ENCODE results near the gene KCNH4.
"Not testable (repeated sequence)": the region's sequence is repeated elsewhere in the genome, so short reads cannot be mapped to it uniquely, and the experiment has no call there.

KCNH4 gene

DNA sequence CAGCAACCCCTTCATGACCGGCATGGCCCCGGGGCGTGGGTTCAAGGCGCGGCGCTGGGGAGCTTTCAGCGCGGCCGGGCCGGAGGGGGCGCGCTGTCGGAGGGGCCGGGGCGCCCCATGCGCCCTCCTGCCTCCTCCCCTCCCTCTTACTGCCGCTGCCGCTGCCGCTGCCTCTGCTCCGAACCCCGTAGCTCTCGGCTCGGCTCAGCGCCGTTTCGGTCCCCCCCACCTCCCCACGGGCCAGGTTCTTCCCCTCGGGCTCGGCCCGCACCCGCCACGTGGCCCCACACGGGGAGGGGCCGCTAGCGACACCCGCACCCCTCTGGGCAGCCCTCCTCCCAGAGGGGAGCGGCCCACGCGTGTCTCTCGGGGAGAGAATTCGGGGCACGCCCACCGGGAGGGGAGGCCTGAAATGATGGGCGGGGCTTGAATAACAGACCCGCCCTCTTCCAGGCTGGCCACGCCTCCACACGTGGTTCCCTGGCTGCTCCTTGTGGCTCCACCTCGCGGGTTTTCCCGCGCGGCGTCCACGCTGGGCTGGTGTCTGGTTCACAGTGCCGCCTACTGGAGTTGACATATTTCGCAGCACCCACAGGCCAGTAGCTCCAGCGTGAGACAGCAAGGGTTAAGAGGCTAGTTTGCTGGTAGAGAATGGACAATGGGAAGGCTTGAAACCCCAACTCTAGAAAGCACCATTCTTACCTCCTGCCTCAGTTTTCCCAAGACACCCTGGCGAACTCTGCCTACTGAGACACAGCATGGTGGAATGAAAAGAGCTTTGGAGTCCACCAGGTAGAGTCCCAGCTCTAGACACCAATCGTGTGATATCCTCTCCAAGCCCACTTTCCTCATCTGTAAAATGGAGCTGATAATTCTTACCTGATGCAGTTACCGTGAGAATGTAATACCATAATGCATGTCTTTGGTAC is at the start of gene KCNH4:
Gene KCNH4 (minus strand): TSS at position 221 of the 929 bp plus-strand sequence. CDS start 197 bp downstream, at position 24.
- peak; percentile 40 for DNase-seq

- no peak for DNase-seq
Observed at GRCh38 chr17:42230225-42230624, 49.3 kb upstream of the KCNH4 start.

DNA sequence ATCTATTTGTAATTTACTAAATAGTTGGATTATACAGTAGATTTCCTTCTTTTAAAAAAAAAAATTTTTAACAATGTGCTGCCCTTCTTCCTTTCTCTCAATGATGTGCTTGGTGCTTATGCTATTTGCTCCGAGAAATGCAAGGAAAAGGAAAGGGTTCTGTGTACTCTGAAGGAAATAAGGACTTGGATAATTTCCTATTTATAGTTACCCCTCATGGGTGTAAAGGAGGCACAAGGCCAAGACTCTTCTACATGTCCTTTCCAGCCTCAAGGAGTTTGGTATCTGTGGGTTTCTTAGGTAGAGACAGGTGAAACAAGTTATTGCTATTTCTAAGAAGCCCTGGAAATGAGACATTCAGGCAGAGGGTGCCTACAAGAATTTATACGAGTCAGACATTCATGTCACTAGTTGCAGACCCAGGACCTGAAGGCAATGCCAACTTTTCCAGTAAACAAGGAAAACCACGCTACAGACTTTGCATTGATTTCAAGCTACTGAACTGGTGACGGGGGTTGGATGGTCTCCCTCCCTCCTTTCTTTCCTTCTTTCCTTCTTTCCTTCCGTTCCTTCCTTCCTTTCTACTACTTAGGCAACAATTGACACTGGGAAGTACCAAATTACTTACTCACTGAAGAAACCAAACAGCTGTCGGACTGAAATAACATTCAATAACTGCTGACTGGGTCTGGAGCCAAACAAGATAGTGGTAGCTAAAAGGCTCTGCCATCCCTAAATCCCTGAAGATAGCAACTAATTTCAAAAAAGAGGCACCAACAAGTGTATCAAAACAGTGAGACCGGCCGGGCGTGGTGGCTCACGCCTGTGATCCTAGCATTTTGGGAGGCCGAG is 47.1 kb upstream of the KCNH4 start:
- no peak for DNase-seq

DNA sequence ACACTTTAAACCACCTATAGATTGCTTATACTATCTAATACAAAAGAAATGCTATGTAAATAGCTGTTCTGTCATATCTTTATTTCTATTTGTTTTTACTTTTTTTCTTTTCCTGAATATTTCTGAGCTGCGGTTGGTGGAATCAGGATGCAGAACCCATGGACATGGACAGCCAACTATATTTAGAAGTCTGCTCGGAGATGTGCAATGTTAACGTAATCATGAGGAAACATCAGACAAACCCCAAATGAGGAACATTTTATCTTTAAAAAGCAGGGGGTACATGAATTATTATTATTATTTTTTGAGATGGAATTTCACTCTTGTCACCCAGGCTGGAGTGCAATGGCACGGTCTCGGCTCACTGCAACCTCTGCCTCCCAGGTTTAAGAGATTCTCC is 44.7 kb upstream of the KCNH4 start:
- no peak for DNase-seq

DNA sequence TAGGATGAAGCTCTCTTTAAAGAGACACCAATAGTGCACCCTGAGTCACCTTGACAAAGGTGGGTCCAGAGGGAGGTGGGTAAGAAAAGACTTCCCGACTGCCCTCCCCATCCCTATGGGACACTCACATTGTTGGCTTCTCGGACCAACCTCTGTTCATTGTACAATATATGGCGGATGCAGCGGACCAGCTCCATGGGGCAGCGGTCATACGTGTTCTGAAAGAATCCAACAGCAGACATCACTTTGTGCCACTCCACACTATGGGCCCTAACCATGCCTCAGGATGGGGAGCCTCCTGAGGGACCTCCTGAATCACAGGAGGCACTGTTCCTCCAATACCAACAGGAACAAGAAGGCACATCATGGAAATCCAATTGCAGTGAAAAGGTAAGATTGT is 43.7 kb upstream of the KCNH4 start:
- DNase-seq = no peak

- no peak for DNase-seq
Observed at GRCh38 chr17:42221886-42222745, 41.2 kb upstream of the KCNH4 start.

GRCh38 chr17:42219280-42219679 is 38.3 kb upstream of the KCNH4 start:
- not testable (repeated sequence) for DNase-seq

DNA sequence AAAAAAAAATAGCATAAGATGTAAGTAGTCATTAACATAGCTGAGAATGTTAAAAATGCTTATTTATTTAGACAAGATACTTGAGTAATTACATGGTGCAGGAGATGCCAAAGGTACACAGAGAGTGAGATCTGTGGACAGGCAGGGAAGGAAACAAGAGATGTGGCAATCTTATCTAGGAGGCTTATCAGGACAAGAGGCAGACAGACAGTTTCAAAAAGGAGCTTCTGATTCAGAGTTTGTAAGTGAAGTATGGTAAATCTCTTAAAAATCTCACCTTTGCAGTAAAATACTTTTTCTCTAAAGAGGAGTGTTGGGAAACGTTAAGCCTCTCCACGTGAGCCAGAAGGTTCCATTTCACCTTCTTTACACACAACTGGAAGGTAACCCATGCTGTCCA is 33.2 kb upstream of the KCNH4 start:
- DNase-seq = no peak

- DNase-seq = no peak
Observed at GRCh38 chr17:42212382-42212781, 31.4 kb upstream of the KCNH4 start.

- DNase-seq = not testable (repeated sequence)
Observed at GRCh38 chr17:42211921-42212341, 31.0 kb upstream of the KCNH4 start.

GRCh38 chr17:42210046-42210445 is 29.1 kb upstream of the KCNH4 start:
- no peak for DNase-seq

DNA sequence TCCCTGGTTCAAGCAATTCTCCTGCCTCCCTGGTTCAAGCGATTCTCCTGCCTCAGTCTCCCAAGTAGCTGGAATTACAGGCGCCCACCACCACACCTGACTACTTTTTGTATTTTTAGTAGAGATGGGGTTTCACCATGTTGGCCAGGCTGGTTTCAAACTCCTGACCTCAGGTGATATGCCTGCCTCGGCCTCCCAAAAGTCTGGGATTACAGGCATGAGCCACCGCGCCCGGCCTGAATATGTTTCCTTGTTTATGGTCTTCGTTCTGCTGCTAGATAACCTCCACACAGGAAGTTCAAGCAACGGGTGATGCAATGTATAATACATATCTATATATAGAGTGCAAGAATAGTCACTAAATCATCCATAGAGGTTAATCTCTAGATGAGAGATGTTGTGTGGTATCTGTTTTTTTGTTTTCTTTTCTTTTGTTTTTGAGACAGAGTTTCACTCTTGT is 25.2 kb upstream of the KCNH4 start:
- not testable (repeated sequence) for DNase-seq

DNA sequence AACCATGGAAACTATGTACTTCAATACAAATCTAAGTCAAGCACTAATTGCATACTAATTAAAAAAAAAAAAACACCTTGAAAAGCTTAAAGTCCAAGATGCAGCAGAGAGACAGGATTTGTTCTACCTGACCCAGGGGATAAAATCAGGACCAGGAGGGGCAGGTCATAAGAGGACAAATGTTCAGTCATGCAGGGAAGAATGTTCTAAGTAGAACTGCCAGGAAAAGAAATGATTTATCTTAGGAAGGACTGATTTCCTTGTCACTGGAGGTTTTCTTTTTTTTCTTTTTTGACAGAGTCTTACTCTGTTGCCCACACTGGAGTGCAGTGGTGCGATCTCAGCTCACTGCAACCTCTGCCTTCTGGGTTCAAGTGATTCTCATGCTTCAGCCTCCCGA is 22.4 kb upstream of the KCNH4 start:
- DNase-seq = no peak

DNA sequence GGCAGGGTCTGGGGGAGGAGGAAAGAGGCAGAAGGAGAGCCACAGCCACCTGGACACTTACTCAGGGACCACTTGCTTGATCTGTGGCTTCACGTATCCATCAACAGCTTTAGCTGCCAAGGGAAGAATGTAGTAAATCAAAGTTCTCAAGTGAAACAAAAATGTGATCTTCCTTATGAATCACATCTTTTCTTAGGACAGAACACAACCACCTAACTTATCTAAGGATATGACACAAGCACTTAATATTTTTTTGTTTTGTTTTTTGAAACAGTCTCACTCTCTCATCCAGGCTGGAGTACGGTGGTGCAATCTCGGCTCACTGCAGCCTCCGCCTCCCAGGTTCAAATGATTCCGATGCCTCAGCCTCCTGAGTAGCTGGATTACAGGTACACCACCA is 21.8 kb upstream of the KCNH4 start:
- no peak for DNase-seq

DNA sequence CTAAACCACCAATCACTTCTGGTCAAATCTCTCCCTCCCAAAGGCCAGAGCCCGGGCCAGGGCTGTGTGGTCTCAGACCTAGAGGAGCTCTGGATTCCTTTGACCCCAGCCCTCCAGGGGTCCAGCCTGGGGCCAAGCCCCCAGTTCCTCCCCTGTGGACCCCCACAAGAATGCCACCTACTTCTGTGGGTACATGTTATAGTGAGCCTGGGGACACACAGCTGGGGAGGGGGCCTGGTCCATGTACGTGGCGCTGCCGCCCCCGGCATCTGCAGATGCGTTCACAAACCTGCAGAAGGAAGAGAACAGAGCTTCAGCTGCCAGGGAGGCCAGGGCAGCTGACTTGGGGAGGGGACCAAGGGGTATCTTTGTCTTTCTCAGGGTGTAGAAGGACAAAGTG is 21.2 kb upstream of the KCNH4 start:
- DNase-seq = no peak

DNA sequence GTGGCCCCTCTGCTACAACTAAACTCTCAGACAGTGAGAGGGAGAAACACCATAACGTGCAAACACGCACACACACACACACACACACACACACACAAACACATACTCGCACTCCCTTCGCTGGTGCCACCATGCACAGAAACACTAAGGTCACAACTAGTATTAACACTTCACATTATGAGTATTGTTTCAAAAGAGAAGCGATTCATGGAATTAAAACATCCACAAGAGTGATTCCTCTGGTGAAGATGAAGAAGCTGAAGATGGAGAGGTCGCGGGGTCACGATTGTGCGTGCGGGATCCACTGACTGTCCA is 20.5 kb upstream of the KCNH4 start:
- DNase-seq = no peak

GRCh38 chr17:42200706-42201457 is 19.9 kb upstream of the KCNH4 start:
- no peak for DNase-seq

- no peak for DNase-seq
Observed at GRCh38 chr17:42199416-42200011, 18.6 kb upstream of the KCNH4 start.

DNA sequence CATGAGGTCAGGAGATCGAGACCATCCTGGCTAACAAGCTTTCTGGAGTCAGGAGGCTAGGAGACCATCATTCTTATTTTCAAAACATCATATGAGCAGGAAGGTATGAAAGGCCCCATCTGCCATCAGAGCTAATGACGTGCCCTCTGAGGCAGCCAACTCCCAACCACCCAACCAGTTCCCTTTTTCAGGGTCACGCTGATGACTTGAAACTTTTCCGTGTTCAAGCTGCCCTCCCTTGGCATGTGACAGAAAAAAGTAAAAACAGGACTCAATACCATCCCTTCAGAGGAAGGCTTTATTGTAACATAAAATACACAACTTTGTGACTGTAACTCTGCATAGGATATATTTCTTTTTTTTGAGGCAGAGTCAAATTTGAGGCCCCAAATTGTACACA is 18.0 kb upstream of the KCNH4 start:
- no peak for DNase-seq

GRCh38 chr17:42197564-42198156 is 16.7 kb upstream of the KCNH4 start:
- DNase-seq = no peak

All from NCI-H1417 treated with DMSO at 0.1 percent for 48 hours (cell line).